SU-DHL-6 (cell line): ENCODE measurements around the gene PDE4D.

Source experiments
- H2AFZ ChIP-seq: fragments of 200-600 bp; sonication (generic); 2 replicates; pipeline ENCODE4 v1.6.1; 2014; ENCODE audit warnings: low read depth, mild to moderate bottlenecking, moderate library complexity, mixed read lengths, antibody characterized with exemption, low read length; ENCODE audit not compliant: severe bottlenecking
- H3F3A ChIP-seq: fragments of 200-600 bp; shearing (Covaris generic); 2 replicates; pipeline ENCODE4 v1.6.0; 2016; ENCODE audit warnings: antibody characterized with exemption, mild to moderate bottlenecking; ENCODE audit not compliant: insufficient read depth
- H3K27ac ChIP-seq: fragments of 200-600 bp; sonication (generic); 2 replicates; pipeline ENCODE4 v1.5.1; 2016; ENCODE audit warnings: low read depth, mild to moderate bottlenecking, low read length, moderate library complexity, mixed read lengths
- H3K27me3 ChIP-seq: fragments of 200-600 bp; sonication (generic), shearing (Covaris generic); 2 replicates; pipeline ENCODE4 v1.6.0; 2014; ENCODE audit warnings: mild to moderate bottlenecking, low read length
- H3K36me3 ChIP-seq: fragments of 200-600 bp; sonication (generic); 2 replicates; pipeline ENCODE4 v1.6.1; 2014; ENCODE audit warnings: mild to moderate bottlenecking, low read length, mixed read lengths
- H3K4me2 ChIP-seq: fragments of 300-600, 200-600 bp; shearing (Covaris generic), sonication (generic); 2 replicates; pipeline ENCODE4 v1.6.0; 2014; ENCODE audit warnings: low read length, low read depth, mild to moderate bottlenecking; ENCODE audit not compliant: poor library complexity, severe bottlenecking
- H3K4me3 ChIP-seq: fragments of 200-600 bp; sonication (generic); 2 replicates; pipeline ENCODE4 v1.5.1; 2014; ENCODE audit warnings: antibody characterized with exemption, low read length, mild to moderate bottlenecking, mixed read lengths; ENCODE audit not compliant: insufficient read depth, poor library complexity, severe bottlenecking
- H3K79me2 ChIP-seq: fragments of 200-600 bp; sonication (generic); 2 replicates; pipeline ENCODE4 v1.6.1; 2014; ENCODE audit warnings: mild to moderate bottlenecking, low read length, moderate library complexity; ENCODE audit not compliant: insufficient read depth
- H3K9ac ChIP-seq: fragments of 200-600 bp; sonication (generic); 2 replicates; pipeline ENCODE4 v1.7.0; 2014; ENCODE audit warnings: mild to moderate bottlenecking, low read length
- H3K9me2 ChIP-seq: fragments of 200-600 bp; sonication (generic); replicated peaks from 2 replicates; pipeline ENCODE4 v1.6.1; 2014; ENCODE audit warnings: low read length; ENCODE audit not compliant: insufficient read depth
- H3K9me3 ChIP-seq: fragments of 200-600 bp; sonication (generic); 2 replicates; pipeline ENCODE4 v1.6.1; 2014; ENCODE audit warnings: low read length, mixed read lengths; ENCODE audit not compliant: insufficient read depth
- H4K20me1 ChIP-seq: fragments of 200-600 bp; sonication (generic); 2 replicates; pipeline ENCODE4 v1.6.1; 2014; ENCODE audit warnings: low read depth, mild to moderate bottlenecking, antibody characterized with exemption, low read length, moderate library complexity, mixed read lengths
- CTCF ChIP-seq: fragments of 200-600 bp; sonication (generic); IDR thresholded peaks from one replicate; pipeline ENCODE4 v1.5.1; 2017; ENCODE audit warnings: antibody characterized with exemption, mild to moderate bottlenecking, low read length, moderate library complexity; ENCODE audit not compliant: insufficient read depth, poor library complexity, severe bottlenecking
- EZH2phosphoT487 ChIP-seq: fragments of 200-600 bp; sonication (generic), shearing (Covaris generic); conservative IDR thresholded peaks from 2 replicates; pipeline ENCODE4 v1.6.1; 2018; ENCODE audit warnings: mild to moderate bottlenecking, antibody characterized with exemption, low read length, moderate library complexity, mixed read lengths

PDE4D gene

GRCh38 chr5:59772206-59772605 is 121.3 kb downstream of the PDE4D start:
- Histone ChIP-seq H3K4me3 (no peak overlapping the region), H3K36me3 (no peaks in the 10 kb centered on the region)

GRCh38 chr5:59770953-59771352 is 122.6 kb downstream of the PDE4D start:
- TF ChIP-seq EZH2phosphoT487 (no peak), CTCF (no peak)
- Histone ChIP-seq H3K9ac (no peak overlapping the region), H3K27ac (no peak overlapping the region), H3K4me2 (no peak overlapping the region), H3K79me2 (no peaks in the 10 kb centered on the region), H3K9me3 (no peaks in the 10 kb centered on the region), H3K27me3 (no peaks in the 10 kb centered on the region), H3F3A (no peaks in the 10 kb centered on the region), H4K20me1 (no peaks in the 10 kb centered on the region), H3K4me3 (no peak overlapping the region), H2AFZ (no peak overlapping the region), H3K9me2 (no peaks in the 10 kb centered on the region), H3K36me3 (no peaks in the 10 kb centered on the region)

More at GRCh38 chr5:59772206-59772605, 121.3 kb downstream of the PDE4D start:
- H3K9ac ChIP-seq = no peak overlapping the region
- no peaks in the 10 kb centered on the region for H3K9me2 ChIP-seq
- H4K20me1 ChIP-seq = no peaks in the 10 kb centered on the region
- H3K27ac ChIP-seq = no peak overlapping the region
- H3K4me2 ChIP-seq = no peak overlapping the region
- TF ChIP-seq CTCF (no peak), EZH2phosphoT487 (no peak)
- H3K9me3 ChIP-seq = no peaks in the 10 kb centered on the region
- no peaks in the 10 kb centered on the region for H3K27me3 ChIP-seq
- no peak overlapping the region for H2AFZ ChIP-seq
- H3K79me2 ChIP-seq = no peaks in the 10 kb centered on the region
- H3F3A ChIP-seq = no peaks in the 10 kb centered on the region

- Histone ChIP-seq H3K27ac (no peak overlapping the region), H3K36me3 (no peaks in the 10 kb centered on the region), H3K27me3 (no peaks in the 10 kb centered on the region), H4K20me1 (no peaks in the 10 kb centered on the region), H3K9me2 (no peaks in the 10 kb centered on the region), H3K4me3 (no peak overlapping the region), H3K4me2 (no peak overlapping the region), H3K9me3 (no peaks in the 10 kb centered on the region), H3K79me2 (no peaks in the 10 kb centered on the region), H3K9ac (no peak overlapping the region), H3F3A (no peaks in the 10 kb centered on the region), H2AFZ (no peak overlapping the region)
- TF ChIP-seq CTCF (no peak), EZH2phosphoT487 (no peak)
Measured at GRCh38 chr5:59769832-59770231, 123.7 kb downstream of the PDE4D start.
